GM23338 (cell line): ENCODE measurements around the gene MRNIP. TPM values are rescaled to one million over a fixed set of nuclear protein-coding genes. Genes with fewer than 3 reads are reported as not detected.

ENCODE experiments used
- ATAC-seq: fragments of 200-7000 bp; cut with Tn5 transposase; 3 replicates; pipeline ENCODE4 v1.9.1; 2020
- DNase-seq: peaks from one replicate; pipeline ENCODE4 v3.0.0-alpha.2; 2015; ENCODE audit warnings: low spot score
- H2AFZ ChIP-seq: fragments of 200-600 bp; sonication (generic); 2 replicates; pipeline ENCODE4 v1.8.0; 2016; ENCODE audit warnings: antibody characterized with exemption, mild to moderate bottlenecking, moderate library complexity
- H3F3A ChIP-seq: fragments of 200-600 bp; sonication (generic); replicated peaks from 2 replicates; pipeline ENCODE4 v1.8.0; 2017; ENCODE audit warnings: antibody characterized with exemption, mixed run types, low read depth
- H3K27ac ChIP-seq: fragments of 200-600 bp; sonication (generic); 2 replicates; pipeline ENCODE4 v1.6.1; 2016; ENCODE audit warnings: low read depth
- H3K27me3 ChIP-seq: fragments of 200-600 bp; sonication (generic); 2 replicates; pipeline ENCODE4 v1.8.0; 2016; ENCODE audit warnings: mild to moderate bottlenecking, mixed run types, moderate library complexity; ENCODE audit not compliant: insufficient read depth
- H3K36me3 ChIP-seq: fragments of 200-600 bp; sonication (generic); 2 replicates; pipeline ENCODE4 v1.8.0; 2016; ENCODE audit warnings: mild to moderate bottlenecking; ENCODE audit not compliant: insufficient read depth
- H3K4me1 ChIP-seq: fragments of 200-600 bp; sonication (generic); 2 replicates; pipeline ENCODE4 v1.8.0; 2016; ENCODE audit warnings: mild to moderate bottlenecking, moderate library complexity; ENCODE audit not compliant: insufficient read depth
- H3K4me2 ChIP-seq: fragments of 200-600 bp; sonication (generic); 2 replicates; pipeline ENCODE4 v1.7.1; 2017; ENCODE audit warnings: mixed run types
- H3K4me3 ChIP-seq: fragments of 200-600 bp; sonication (generic); 2 replicates; pipeline ENCODE4 v1.6.1; 2016; ENCODE audit warnings: mixed run types
- H3K79me2 ChIP-seq: fragments of 200-600 bp; sonication (generic); replicated peaks from 2 replicates; pipeline ENCODE4 v1.8.0; 2017; ENCODE audit warnings: mild to moderate bottlenecking; ENCODE audit not compliant: insufficient read depth
- H3K9me2 ChIP-seq: fragments of 200-600 bp; sonication (generic); 2 replicates; pipeline ENCODE4 v1.8.0; 2017; ENCODE audit not compliant: insufficient read depth
- H4K20me1 ChIP-seq: fragments of 200-600 bp; sonication (generic); replicated peaks from 2 replicates; pipeline ENCODE4 v1.8.0; 2017; ENCODE audit warnings: mild to moderate bottlenecking; ENCODE audit not compliant: insufficient read depth
- H3K27ac Mint-ChIP-seq: 2 replicates; pipeline ENCODE4 v1.8.0; 2020; ENCODE audit warnings: inconsistent platforms, mild to moderate bottlenecking, moderate library complexity, mixed read lengths
- H3K27me3 Mint-ChIP-seq: 3 replicates; pipeline ENCODE4 v1.8.0; 2022; ENCODE audit warnings: low read depth, mild to moderate bottlenecking, moderate library complexity, mixed read lengths, inconsistent platforms; ENCODE audit not compliant: insufficient read depth, poor library complexity
- H3K36me3 Mint-ChIP-seq: 3 replicates; pipeline ENCODE4 v1.8.0; 2021; ENCODE audit warnings: low read depth, mild to moderate bottlenecking, inconsistent platforms, moderate library complexity, mixed read lengths
- H3K4me1 Mint-ChIP-seq: 3 replicates; pipeline ENCODE4 v1.8.0; 2020; ENCODE audit warnings: mild to moderate bottlenecking, inconsistent platforms, mixed read lengths
- H3K4me3 Mint-ChIP-seq: 3 replicates; pipeline ENCODE4 v1.8.0; 2021; ENCODE audit warnings: moderate library complexity, mild to moderate bottlenecking, inconsistent platforms, mixed read lengths
- H3K9me3 Mint-ChIP-seq: 3 replicates; pipeline ENCODE4 v1.8.0; 2020; ENCODE audit warnings: moderate library complexity, mild to moderate bottlenecking, inconsistent platforms, mixed read lengths
- CREB1 ChIP-seq: fragments of 250-450 bp; sonication (Bioruptor Pico); IDR thresholded peaks from 2 replicates; pipeline ENCODE4 v1.5.0; 2020; ENCODE audit warnings: low read depth, mild to moderate bottlenecking, moderate library complexity
- EZH2 ChIP-seq: fragments of 200-600 bp; sonication (generic); IDR thresholded peaks from one replicate; pipeline ENCODE4 v1.8.0; 2017; ENCODE audit warnings: antibody characterized with exemption, mild to moderate bottlenecking, low read depth; ENCODE audit not compliant: unreplicated experiment
- NANOG ChIP-seq: IDR thresholded peaks from 2 replicates; pipeline ENCODE4 v1.6.1; 2016; ENCODE audit warnings: antibody characterized with exemption, borderline replicate concordance
- POLR2AphosphoS5 ChIP-seq: IDR thresholded peaks from 2 replicates; pipeline ENCODE4 v1.6.1; 2016; ENCODE audit warnings: antibody characterized with exemption, low read depth
- ZNF114 ChIP-seq: fragments of 250-450 bp; sonication (Bioruptor Pico); IDR thresholded peaks from 2 replicates; pipeline ENCODE4 v1.5.0; 2020; ENCODE audit warnings: mild to moderate bottlenecking, moderate library complexity
- ZNF331 ChIP-seq: fragments of 250-450 bp; sonication (Bioruptor Pico); IDR thresholded peaks from 2 replicates; pipeline ENCODE4 v1.5.0; 2020; ENCODE audit warnings: low read depth, mild to moderate bottlenecking, moderate library complexity
- long read RNA-seq: library from polyadenylated mRNA; unstranded; transcript quantifications from one replicate; pipeline ENCODE4 v2.0.0, GENCODE V29; 2020; ENCODE audit not compliant: unreplicated experiment
- polyA plus RNA-seq: library from polyadenylated mRNA; unstranded; fragments of >200 nt; fragmentation: Nextera tagmentation; extraction: Ambion mirVana; gene quantifications from 2 replicates; pipeline ENCODE4 v1.2.1, GENCODE V29; 2016
- total RNA-seq: library from RNA; depleted of rRNA; stranded (reverse); fragments of >200 nt; shearing (Covaris generic); gene quantifications from 2 replicates; pipeline ENCODE4 v1.2.3, GENCODE V29; 2014; rRNA removed
- TF ChIP-seq, protein P1 (sequence below): IDR thresholded peaks from one replicate; pipeline ENCODE4 v1.6.1; 2018; ENCODE audit warnings: antibody characterized with exemption; ENCODE audit not compliant: unreplicated experiment
- TF ChIP-seq, protein P2 (sequence below): IDR thresholded peaks from 2 replicates; pipeline ENCODE4 v1.6.1; 2016; ENCODE audit warnings: antibody characterized with exemption

MRNIP gene
- 29.4 and 34.4 TPM in 2 replicates for total RNA-seq
- 18.0 and 18.2 TPM in 2 replicates for polyA plus RNA-seq
- long read RNA-seq, transcript MRNIP-201 (7 exons, 1,238 nt): major isoform, 6 of 14 reads
- long read RNA-seq, partial matches to known transcripts: 3 of 14 reads
- long read RNA-seq, other reads (novel, unspliced or antisense): 1 of 14 reads

- no peaks in the 10 kb centered on the region for H3K36me3 ChIP-seq
- peak within 1 kb of the TSS; percentile 90 for H3K4me3 ChIP-seq
- H3K27me3 ChIP-seq: no peaks in the 10 kb centered on the region
- DNase-seq (peak; percentile 96), ATAC-seq (peak; percentile 93)
- peaks cover 29% of the 10 kb centered on the region for H3K36me3 Mint-ChIP-seq
- H3K9me3 Mint-ChIP-seq: peaks cover 10% of the 10 kb centered on the region
- peaks cover 18% of the 10 kb centered on the region for H3K27me3 Mint-ChIP-seq
- 0 out of 2 replicates have a peak, but pooled peaks cover 4% of the 10 kb centered on the region for H4K20me1 ChIP-seq
- peak within 1 kb of the TSS; percentile 89 for H3K27ac Mint-ChIP-seq
- peaks cover 7% of the 10 kb centered on the region for H3K4me1 ChIP-seq
- H3F3A ChIP-seq: peaks cover 19% of the 10 kb centered on the region
- no peak within 1 kb of the TSS for H3K27ac ChIP-seq
- no peaks in the 10 kb centered on the region for H3K9me2 ChIP-seq
- peak within 1 kb of the TSS; percentile 93 for H3K4me3 Mint-ChIP-seq
- H3K4me2 ChIP-seq: peak within 1 kb of the TSS; percentile 90
- peak; percentile 39 for TF ChIP-seq CREB1 (CRISPR knock-in tag)
- TF ChIP-seq, protein P1, sequence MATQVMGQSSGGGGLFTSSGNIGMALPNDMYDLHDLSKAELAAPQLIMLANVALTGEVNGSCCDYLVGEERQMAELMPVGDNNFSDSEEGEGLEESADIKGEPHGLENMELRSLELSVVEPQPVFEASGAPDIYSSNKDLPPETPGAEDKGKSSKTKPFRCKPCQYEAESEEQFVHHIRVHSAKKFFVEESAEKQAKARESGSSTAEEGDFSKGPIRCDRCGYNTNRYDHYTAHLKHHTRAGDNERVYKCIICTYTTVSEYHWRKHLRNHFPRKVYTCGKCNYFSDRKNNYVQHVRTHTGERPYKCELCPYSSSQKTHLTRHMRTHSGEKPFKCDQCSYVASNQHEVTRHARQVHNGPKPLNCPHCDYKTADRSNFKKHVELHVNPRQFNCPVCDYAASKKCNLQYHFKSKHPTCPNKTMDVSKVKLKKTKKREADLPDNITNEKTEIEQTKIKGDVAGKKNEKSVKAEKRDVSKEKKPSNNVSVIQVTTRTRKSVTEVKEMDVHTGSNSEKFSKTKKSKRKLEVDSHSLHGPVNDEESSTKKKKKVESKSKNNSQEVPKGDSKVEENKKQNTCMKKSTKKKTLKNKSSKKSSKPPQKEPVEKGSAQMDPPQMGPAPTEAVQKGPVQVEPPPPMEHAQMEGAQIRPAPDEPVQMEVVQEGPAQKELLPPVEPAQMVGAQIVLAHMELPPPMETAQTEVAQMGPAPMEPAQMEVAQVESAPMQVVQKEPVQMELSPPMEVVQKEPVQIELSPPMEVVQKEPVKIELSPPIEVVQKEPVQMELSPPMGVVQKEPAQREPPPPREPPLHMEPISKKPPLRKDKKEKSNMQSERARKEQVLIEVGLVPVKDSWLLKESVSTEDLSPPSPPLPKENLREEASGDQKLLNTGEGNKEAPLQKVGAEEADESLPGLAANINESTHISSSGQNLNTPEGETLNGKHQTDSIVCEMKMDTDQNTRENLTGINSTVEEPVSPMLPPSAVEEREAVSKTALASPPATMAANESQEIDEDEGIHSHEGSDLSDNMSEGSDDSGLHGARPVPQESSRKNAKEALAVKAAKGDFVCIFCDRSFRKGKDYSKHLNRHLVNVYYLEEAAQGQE: peak; percentile 3
- no peak for TF ChIP-seq ZNF114 (CRISPR knock-in tag)
- TF ChIP-seq POLR2AphosphoS5: peak; percentile 97
- TF ChIP-seq, protein P2, sequence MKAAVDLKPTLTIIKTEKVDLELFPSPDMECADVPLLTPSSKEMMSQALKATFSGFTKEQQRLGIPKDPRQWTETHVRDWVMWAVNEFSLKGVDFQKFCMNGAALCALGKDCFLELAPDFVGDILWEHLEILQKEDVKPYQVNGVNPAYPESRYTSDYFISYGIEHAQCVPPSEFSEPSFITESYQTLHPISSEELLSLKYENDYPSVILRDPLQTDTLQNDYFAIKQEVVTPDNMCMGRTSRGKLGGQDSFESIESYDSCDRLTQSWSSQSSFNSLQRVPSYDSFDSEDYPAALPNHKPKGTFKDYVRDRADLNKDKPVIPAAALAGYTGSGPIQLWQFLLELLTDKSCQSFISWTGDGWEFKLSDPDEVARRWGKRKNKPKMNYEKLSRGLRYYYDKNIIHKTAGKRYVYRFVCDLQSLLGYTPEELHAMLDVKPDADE: peak; percentile 25; the same call in 1 of the 2 replicates
- TF ChIP-seq EZH2: no peak
- peaks cover 16% of the 10 kb centered on the region for H3K4me1 Mint-ChIP-seq
- H3K79me2 ChIP-seq: peaks cover 36% of the 10 kb centered on the region
- H2AFZ ChIP-seq: peak within 1 kb of the TSS; percentile 98
Observed at GRCh38 chr5:179858586-179859427, at the start of gene MRNIP. MRNIP (minus strand) TSS chr5:179858817; CDS start chr5:179858796, 21 bp downstream.

DNA sequence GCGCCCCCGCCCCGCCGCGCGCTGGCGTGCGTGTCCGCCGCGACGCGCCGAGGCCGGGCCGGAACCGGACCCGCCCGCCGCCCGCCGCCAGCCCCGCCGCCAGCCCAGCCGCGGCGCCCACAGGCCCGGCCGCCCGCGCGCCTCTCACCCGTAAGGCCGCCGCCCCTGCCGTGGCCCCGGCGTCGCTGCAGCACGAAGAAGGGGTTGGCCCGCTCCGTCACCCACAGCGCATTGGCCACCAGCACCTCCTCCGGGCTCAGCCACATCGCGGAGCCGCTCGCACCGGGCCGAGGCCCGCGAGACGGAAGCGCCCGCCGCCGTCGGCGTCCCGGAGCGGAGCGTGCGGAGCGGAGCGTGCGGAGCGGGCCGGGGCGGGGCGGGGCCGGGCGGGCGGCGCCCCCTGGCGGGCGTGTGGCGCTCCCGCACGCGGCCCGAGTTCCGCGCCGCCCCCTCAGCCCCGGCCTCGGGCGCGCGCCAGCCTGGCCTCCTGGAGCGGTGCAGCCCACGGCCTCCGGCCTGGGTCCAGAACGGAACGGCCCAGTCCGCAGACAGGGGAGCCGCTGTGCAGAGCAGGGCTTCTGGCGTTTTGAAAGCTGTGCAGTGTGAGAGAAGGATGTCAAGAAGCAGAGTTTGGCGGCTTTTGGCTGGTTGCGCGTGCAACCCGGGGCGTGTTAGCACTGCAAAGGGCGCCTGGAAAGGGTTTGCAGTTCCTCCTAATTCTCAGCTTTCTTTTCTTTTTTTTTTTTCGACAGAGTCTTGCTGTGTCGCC lies 49.1 kb upstream of the MRNIP start, which contains the start of gene TBC1D9B:
Gene TBC1D9B, minus strand, starts transcription at position 342 of the 769 bp plus-strand sequence. Its CDS starts 76 bp downstream, at position 266.
- H3K9me3 Mint-ChIP-seq: no peaks in the 10 kb centered on the region
- Histone ChIP-seq H3K4me2 (peak within 1 kb of the TSS; percentile 83), H3K79me2 (peaks cover 10% of the 10 kb centered on the region), H2AFZ (peak within 1 kb of the TSS; percentile 97), H3K27ac (no peak within 1 kb of the TSS), H3K9me2 (no peaks in the 10 kb centered on the region), H3K36me3 (no peaks in the 10 kb centered on the region), H4K20me1 (peaks cover 3% of the 10 kb centered on the region; the same call in 1 of the 2 replicates), H3F3A (peaks cover 21% of the 10 kb centered on the region), H3K4me3 (peak within 1 kb of the TSS; percentile 68), H3K27me3 (no peaks in the 10 kb centered on the region), H3K4me1 (peaks cover 13% of the 10 kb centered on the region)
- peak within 1 kb of the TSS; percentile 83 for H3K4me3 Mint-ChIP-seq
- peaks cover 2% of the 10 kb centered on the region; the same call in 1 of the 3 replicates for H3K4me1 Mint-ChIP-seq
- peaks cover 19% of the 10 kb centered on the region for H3K36me3 Mint-ChIP-seq
- no peak within 1 kb of the TSS for H3K27ac Mint-ChIP-seq
- peak; percentile 79 for ATAC-seq
- DNase-seq: peak; percentile 83
- peaks cover 14% of the 10 kb centered on the region for H3K27me3 Mint-ChIP-seq
- TF ChIP-seq POLR2AphosphoS5 (peak; percentile 47), ZNF114 (CRISPR knock-in tag) (no peak), ZNF331 (CRISPR knock-in tag) (no peak), EZH2 (no peak), NANOG (no peak)
- TF ChIP-seq, protein P1: no peak
